ENCODE data around the gene ETS2.

DNA sequence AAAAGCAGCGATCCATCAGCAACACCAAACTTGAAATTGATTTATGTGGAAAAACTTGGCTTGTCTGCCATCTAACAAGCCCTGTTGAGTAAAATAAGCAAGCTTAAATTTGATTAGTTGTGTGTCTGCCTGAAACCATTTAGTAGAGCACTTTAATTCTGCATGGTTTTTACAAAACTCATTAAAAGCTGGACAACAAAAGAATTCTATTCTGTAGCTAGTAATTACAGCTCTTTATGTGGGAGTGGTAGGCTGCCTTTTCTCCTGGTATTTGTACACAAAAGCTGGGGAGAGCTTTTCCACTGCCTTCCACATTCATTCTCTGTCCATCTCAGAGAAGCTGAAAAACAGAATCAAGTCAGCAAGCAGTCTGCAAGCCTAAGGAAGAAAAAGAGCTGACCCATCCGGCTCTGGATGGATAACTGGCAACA is 1.7 kb downstream of the ETS2 start:
- TF ChIP-seq, protein P1, sequence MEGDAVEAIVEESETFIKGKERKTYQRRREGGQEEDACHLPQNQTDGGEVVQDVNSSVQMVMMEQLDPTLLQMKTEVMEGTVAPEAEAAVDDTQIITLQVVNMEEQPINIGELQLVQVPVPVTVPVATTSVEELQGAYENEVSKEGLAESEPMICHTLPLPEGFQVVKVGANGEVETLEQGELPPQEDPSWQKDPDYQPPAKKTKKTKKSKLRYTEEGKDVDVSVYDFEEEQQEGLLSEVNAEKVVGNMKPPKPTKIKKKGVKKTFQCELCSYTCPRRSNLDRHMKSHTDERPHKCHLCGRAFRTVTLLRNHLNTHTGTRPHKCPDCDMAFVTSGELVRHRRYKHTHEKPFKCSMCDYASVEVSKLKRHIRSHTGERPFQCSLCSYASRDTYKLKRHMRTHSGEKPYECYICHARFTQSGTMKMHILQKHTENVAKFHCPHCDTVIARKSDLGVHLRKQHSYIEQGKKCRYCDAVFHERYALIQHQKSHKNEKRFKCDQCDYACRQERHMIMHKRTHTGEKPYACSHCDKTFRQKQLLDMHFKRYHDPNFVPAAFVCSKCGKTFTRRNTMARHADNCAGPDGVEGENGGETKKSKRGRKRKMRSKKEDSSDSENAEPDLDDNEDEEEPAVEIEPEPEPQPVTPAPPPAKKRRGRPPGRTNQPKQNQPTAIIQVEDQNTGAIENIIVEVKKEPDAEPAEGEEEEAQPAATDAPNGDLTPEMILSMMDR (IDR thresholded peaks at IDR 0.05; ENCODE audit: insufficient read depth, low read depth, low read length): no peak
- no peak for TF ChIP-seq EZH2 (IDR thresholded peaks at IDR 0.05; ENCODE audit: insufficient read depth, low read length)

Data from astrocyte (in vitro differentiated cells and primary cell).